K562 (cell line): ENCODE results near the gene LPCAT1. TPM values are rescaled to one million over a fixed set of nuclear protein-coding genes. Genes with fewer than 3 reads are reported as not detected.
A peak's percentile ranks its signal among the peaks of the same experiment; 100 is the strongest.

ENCODE experiments used
- ATAC-seq: fragments of 200-7000 bp; cut with Tn5 transposase; 3 replicates; pipeline ENCODE4 v1.9.1; 2020; ENCODE audit warnings: moderate library complexity
- BruUV-seq: library from RNA; stranded (reverse); fragments of 400-500 nt; replicated peaks from 2 replicates; lab custom pipeline; 2021; lab: Mats Ljungman, UMichigan
- CTCF ChIA-PET: fragments of 300-600 bp; formaldehyde crosslinking; extraction: SDS; loops from one replicate; lab custom pipeline; 2021; ENCODE audit warnings: low intra/inter-chr PET ratio; lab: Yijun Ruan, JAX
- POLR2A ChIA-PET: fragments of 300-600, 350-650 bp; sonication (Branson Sonifier 250); formaldehyde crosslinking; extraction: SDS; loops from one replicate; lab custom pipeline; 2021; ENCODE audit warnings: antibody characterized with exemption, inconsistent platforms; lab: Yijun Ruan, JAX
- DNase-seq, 4 experiments: peaks; one replicate each; pipeline versions ENCODE4 v3.0.0 to v3.0.0-alpha.2; 2011 to 2018; ENCODE audit warnings: low spot score in 3 of 4, mixed read lengths in 3 of 4; ENCODE audit errors: extremely low read depth in 1 of 4
- FAIRE-seq: peaks from 2 replicates; lab custom pipeline; 2011; peaks lifted over from hg19 to GRCh38; lab: Jason Lieb, UNC
- H2AFZ ChIP-seq: 2 replicates; pipeline ENCODE4 v1.6.0; 2011; ENCODE audit warnings: low read depth, low read length, control low read depth, inconsistent platforms
- H3K27ac ChIP-seq: fragments of 200-600 bp; 3 replicates; pipeline ENCODE4 v1.8.0; 2011; ENCODE audit warnings: low read depth, mild to moderate bottlenecking, control low read depth, inconsistent platforms, low read length, moderate library complexity, mixed read lengths; ENCODE audit errors: extremely low read depth
- H3K27me3 ChIP-seq, 2 experiments: fragments of 300-600 bp in 1 of 2; 2 replicates in 1 of 2; 3 replicates in 1 of 2; pipeline versions ENCODE4 v1.6.0 to v1.8.0; 2011; ENCODE audit warnings: inconsistent platforms in 2 of 2, low read length in 2 of 2, mild to moderate bottlenecking in 1 of 2, mixed read lengths in 1 of 2, moderate library complexity in 1 of 2; ENCODE audit not compliant: control insufficient read depth in 2 of 2, insufficient read depth in 2 of 2
- H3K36me3 ChIP-seq: fragments of 300-600 bp; 3 replicates; pipeline ENCODE4 v1.8.0; 2011; ENCODE audit warnings: mild to moderate bottlenecking, low read length, inconsistent platforms; ENCODE audit not compliant: control insufficient read depth, insufficient read depth
- H3K4me1 ChIP-seq, 2 experiments: fragments of 200-600 bp in 1 of 2; replicated peaks in 1 of 2; 2 replicates in 1 of 2; 3 replicates in 1 of 2; pipeline versions ENCODE4 v1.5.1 to v1.8.0; 2011; ENCODE audit warnings: inconsistent platforms in 2 of 2, low read length in 2 of 2, mild to moderate bottlenecking in 1 of 2, mixed read lengths in 1 of 2, moderate library complexity in 1 of 2; ENCODE audit not compliant: control insufficient read depth in 2 of 2, insufficient read depth in 2 of 2
- H3K4me2 ChIP-seq: 2 replicates; pipeline ENCODE4 v1.6.1; 2011; ENCODE audit warnings: low read length, control low read depth, inconsistent platforms, mixed read lengths; ENCODE audit not compliant: insufficient read depth
- H3K4me3 ChIP-seq: fragments of 200-600 bp; sonication (generic), shearing (Covaris generic); 2 replicates; pipeline ENCODE4 v1.5.1; 2016; ENCODE audit warnings: control low read depth, inconsistent platforms
- H3K79me2 ChIP-seq: fragments of 200-600 bp; 3 replicates; pipeline ENCODE4 v1.8.0; 2011; ENCODE audit warnings: low read length, inconsistent platforms; ENCODE audit not compliant: control insufficient read depth, insufficient read depth
- H3K9ac ChIP-seq, 2 experiments: 2 replicates each; pipeline versions ENCODE4 v1.6.0 to v1.6.1; 2011; ENCODE audit warnings: low read depth in 2 of 2, low read length in 2 of 2, control low read depth in 1 of 2, inconsistent platforms in 1 of 2, mild to moderate bottlenecking in 1 of 2, mixed read lengths in 1 of 2; ENCODE audit not compliant: insufficient read depth in 1 of 2
- H3K9me1 ChIP-seq: one replicate; pipeline ENCODE4 v1.6.0; 2011; ENCODE audit warnings: inconsistent platforms, mild to moderate bottlenecking, low read length, moderate library complexity; ENCODE audit not compliant: control insufficient read depth, insufficient read depth
- H3K9me3 ChIP-seq: replicated peaks from 2 replicates; pipeline ENCODE4 v1.5.1; 2011; ENCODE audit warnings: low read depth, low read length, inconsistent platforms; ENCODE audit not compliant: control insufficient read depth, insufficient read depth
- H4K20me1 ChIP-seq: replicated peaks from 2 replicates; pipeline ENCODE4 v1.6.1; 2011; ENCODE audit warnings: low read length, inconsistent platforms, mixed read lengths; ENCODE audit not compliant: control insufficient read depth, insufficient read depth
- BRCA1 ChIP-seq, 2 experiments: fragments of 450-650 bp in 1 of 2; sonication (generic) in 1 of 2; formaldehyde crosslinking in 1 of 2; IDR thresholded peaks; 2 replicates each; pipeline versions ENCODE4 v1.5.0 to v1.6.1; 2017 to 2020; ENCODE audit warnings: mild to moderate bottlenecking in 1 of 2, missing genetic modification reagents in 1 of 2
- HNRNPK ChIP-seq: fragments of 200-400 bp; formaldehyde crosslinking; IDR thresholded peaks from one replicate; pipeline ENCODE4 v1.6.1; 2018; ENCODE audit warnings: mild to moderate bottlenecking, low read depth, low read length; ENCODE audit not compliant: poor library complexity, severe bottlenecking
- IRF2 ChIP-seq: sonication (generic); formaldehyde crosslinking; IDR thresholded peaks from 2 replicates; pipeline ENCODE4 v1.8.1; 2022; ENCODE audit warnings: mild to moderate bottlenecking, missing genetic modification reagents
- KAT7 ChIP-seq: sonication (generic); formaldehyde crosslinking; IDR thresholded peaks from 2 replicates; pipeline ENCODE4 v1.8.0; 2022; ENCODE audit warnings: missing genetic modification reagents, mild to moderate bottlenecking, borderline replicate concordance
- MTA1 ChIP-seq: fragments of 450-650 bp; IDR thresholded peaks from 2 replicates; pipeline ENCODE4 v1.6.1; 2017; ENCODE audit warnings: borderline replicate concordance
- POLR2G ChIP-seq: fragments of 200-400 bp; formaldehyde crosslinking; IDR thresholded peaks from 2 replicates; pipeline ENCODE4 v1.6.1; 2017; ENCODE audit warnings: low read depth, mild to moderate bottlenecking, antibody characterized with exemption, low read length, moderate library complexity
- RHOXF2B ChIP-seq: fragments of 250-450 bp; sonication (Bioruptor Pico); conservative IDR thresholded peaks from 2 replicates; pipeline ENCODE4 v1.5.1; 2021
- ZNF124 ChIP-seq: sonication (generic); formaldehyde crosslinking; IDR thresholded peaks from 2 replicates; pipeline ENCODE4 v1.8.1; 2022; ENCODE audit warnings: missing genetic modification reagents
- ZNF165 ChIP-seq: fragments of 250-450 bp; sonication (Bioruptor Pico); IDR thresholded peaks from 2 replicates; pipeline ENCODE4 v1.4.0; 2020; ENCODE audit warnings: borderline replicate concordance
- WGBS: fragments of 100-300 bp; shearing (Covaris generic); methylation state at CpG from one replicate; pipeline ENCODE4 v1.1.6; 2016; ENCODE audit warnings: low coverage, mixed read lengths; ENCODE audit not compliant: insufficient coverage; ENCODE audit errors: missing lambda C conversion rate; 5-methylcytosine and 5-hydroxymethylcytosine counted together
- in situ Hi-C: fragments of 300-500 bp; cut with MboI; formaldehyde crosslinking; loops from 4 replicates; pipeline ENCODE4 v1.15.0; 2018; ENCODE audit warnings: inconsistent platforms, mixed read lengths
- intact Hi-C: fragments of 100-400 bp; cut with micrococcal nuclease; formaldehyde crosslinking; loops from 2 replicates; pipeline ENCODE4 v1.14.2; 2022
- polyA plus RNA-seq, 8 experiments: library from polyadenylated mRNA; depleted of rRNA in 4 of 8; stranded (reverse) in 5 of 8; unstranded in 3 of 8; fragments of >200 nt; fragmentation: Nextera tagmentation in 2 of 8; fragmentation: Illumina TruSeq in 1 of 8; extraction: Ambion mirVana in 2 of 8; extraction: Trizol in 1 of 8; gene quantifications; 2 replicates each; pipeline versions ENCODE4 v1.2.1 to v1.2.3, GENCODE V29; 2011 to 2014; ENCODE audit warnings: inconsistent platforms in 1 of 8, missing spikeins in 1 of 8
- total RNA-seq, 7 experiments: library from RNA; depleted of rRNA in 6 of 7; stranded (reverse); fragments of >200 nt in 6 of 7; fragmentation: Illumina TruSeq in 2 of 7; extraction: Trizol in 2 of 7; gene quantifications; 2 replicates each; pipeline versions ENCODE4 v1.2.1 to v1.2.3, GENCODE V29; 2011 to 2021; ENCODE audit warnings: low replicate concordance in 1 of 7
- TF ChIP-seq, protein P1 (sequence below): fragments of 250-450 bp; sonication (Bioruptor Pico); IDR thresholded peaks from 2 replicates; pipeline ENCODE4 v1.5.0; 2021

Gene LPCAT1
- total and polyA plus RNA-seq, 9 of the 15 experiments (the other 6 are each of a cell fraction or from before 2014, with no cell fraction given), result 0.14 to 18.4 (median 13.9) TPM

DNA sequence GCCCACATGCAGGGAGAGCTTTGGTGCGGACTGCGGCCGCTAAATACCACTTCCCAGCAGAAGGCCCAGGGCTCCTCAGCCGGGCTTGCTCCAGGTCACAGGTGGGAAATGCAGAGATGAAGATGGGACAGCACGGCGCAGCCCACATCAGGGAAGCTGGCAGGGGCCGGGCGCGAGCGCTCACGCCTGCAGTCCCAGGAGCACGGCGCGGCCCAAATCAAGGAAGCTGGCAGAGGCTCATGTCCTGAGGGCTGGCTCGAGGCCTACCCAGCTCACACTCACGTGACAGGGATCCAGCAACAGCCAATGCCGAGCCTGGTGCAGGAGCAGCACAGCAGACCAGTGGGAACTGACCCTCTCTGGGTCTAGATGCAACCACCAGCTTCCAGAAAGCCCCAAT lies 16.3 kb downstream of the LPCAT1 start:
- no peak overlapping the region for H3K4me2 ChIP-seq
- H2AFZ ChIP-seq, result no peak overlapping the region
- ChIA-PET CTCF (no interaction called here), POLR2A (interaction anchor here (1.3 kb wide), 1 partner anchor 17 kb away, joined by 3 read pairs; the partner anchor contains the start of gene LPCAT1)
- H3K79me2 ChIP-seq, result peaks cover 2% of the 10 kb centered on the region; the same call in 1 of the 3 replicates
- peaks cover 12 to 52% of the 10 kb centered on the region in 2 experiments; a peak in 4 of 5 replicates for H3K4me1 ChIP-seq
- DNase-seq, result no peak
- H3K27me3 ChIP-seq, result no peaks in the 10 kb centered on the region
- 77% methylated on average over 16 of the region's 17 CpGs for WGBS
- no peak overlapping the region for H3K27ac ChIP-seq
- H4K20me1 ChIP-seq, result peaks cover 55% of the 10 kb centered on the region
- no TSS peak for BruUV-seq
- H3K4me3 ChIP-seq, result no peak overlapping the region
- in situ Hi-C loops (no loop called here), intact Hi-C loops (no loop called here)
- TF ChIP-seq MTA1 (no peak), POLR2G (0 out of 2 replicates have a peak, but pooled peaks have one; percentile 39)
- H3K9me1 ChIP-seq, result peaks cover 6% of the 10 kb centered on the region
- ATAC-seq, result no peak
- H3K36me3 ChIP-seq, result no peaks in the 10 kb centered on the region; the same call in 2 of the 3 replicates
- H3K9ac ChIP-seq, result peak overlapping the region in 1 of 2 experiments; percentile 59; a peak in 1 of 4 replicates
- no peaks in the 10 kb centered on the region for H3K9me3 ChIP-seq
- no peak for FAIRE-seq

DNA sequence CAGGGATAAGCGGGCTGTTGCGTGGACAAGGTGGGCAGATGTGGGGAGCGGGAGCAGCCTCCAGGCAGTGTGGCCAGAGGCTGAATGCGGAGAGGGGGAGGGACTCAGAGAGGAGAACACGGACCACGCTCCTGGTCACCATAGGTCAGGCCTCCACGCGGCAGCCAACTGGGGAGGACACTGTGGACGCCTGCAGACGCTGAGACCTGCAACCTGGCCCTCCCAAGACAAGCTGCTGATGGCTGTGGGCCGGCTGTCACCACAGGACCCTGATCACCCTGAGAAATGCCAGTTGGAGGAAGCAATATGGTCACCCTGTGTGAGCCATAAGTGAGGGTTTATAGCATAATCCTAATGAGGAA lies 16.8 kb downstream of the LPCAT1 start:
- Histone ChIP-seq H3K4me1 (peaks cover 15 to 54% of the 10 kb centered on the region in 2 experiments; a peak in 4 of 5 replicates), H3K27me3 (no peaks in the 10 kb centered on the region), H3K9me1 (peaks cover 3% of the 10 kb centered on the region), H2AFZ (no peak overlapping the region), H3K27ac (no peak overlapping the region), H4K20me1 (peaks cover 56% of the 10 kb centered on the region), H3K36me3 (no peaks in the 10 kb centered on the region), H3K9ac (peak overlapping the region in 1 of 2 experiments; percentile 65; a peak in 2 of 4 replicates), H3K9me3 (no peaks in the 10 kb centered on the region), H3K4me3 (no peak overlapping the region)
- ATAC-seq (no peak), DNase-seq (no peak), FAIRE-seq (no peak)
- no TSS peak for BruUV-seq
- 56% methylated on average over 11 of the region's 11 CpGs for WGBS
- in situ Hi-C loops, result no loop called here
- ChIA-PET POLR2A (interaction anchor here (1.3 kb wide), 1 partner anchor 17 kb away, joined by 3 read pairs; the partner anchor contains the start of gene LPCAT1), CTCF (no interaction called here)
- intact Hi-C loops, result no loop called here
- TF ChIP-seq IRF2 (CRISPR knock-in tag) (no peak), BRCA1 (IDR thresholded peaks at IDR 0.05) (no peak), BRCA1 (CRISPR knock-in tag; IDR thresholded peaks at IDR 0.05) (no peak), KAT7 (CRISPR knock-in tag) (no peak), ZNF165 (no peak), HNRNPK (no peak), ZNF124 (CRISPR knock-in tag) (no peak), RHOXF2B (CRISPR knock-in tag) (no peak)
- TF ChIP-seq, protein P1, sequence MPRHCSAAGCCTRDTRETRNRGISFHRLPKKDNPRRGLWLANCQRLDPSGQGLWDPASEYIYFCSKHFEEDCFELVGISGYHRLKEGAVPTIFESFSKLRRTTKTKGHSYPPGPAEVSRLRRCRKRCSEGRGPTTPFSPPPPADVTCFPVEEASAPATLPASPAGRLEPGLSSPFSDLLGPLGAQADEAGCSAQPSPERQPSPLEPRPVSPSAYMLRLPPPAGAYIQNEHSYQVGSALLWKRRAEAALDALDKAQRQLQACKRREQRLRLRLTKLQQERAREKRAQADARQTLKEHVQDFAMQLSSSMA (CRISPR knock-in tag), result no peak
- TF ChIP-seq, all 486 proteins: peak for 0
- no peak overlapping the region for H3K4me2 ChIP-seq
- H3K79me2 ChIP-seq, result peaks cover 2% of the 10 kb centered on the region; the same call in 1 of the 3 replicates
